Measurements from ENCODE around the gene OR2V2. TPM values are rescaled to one million over a fixed set of nuclear protein-coding genes. Genes with fewer than 3 reads are reported as not detected.

Gene OR2V2
- total and polyA plus RNA-seq, 2 donors (not counting 3 experiments of a cell fraction or from before 2014, with no cell fraction given), result not detected

DNA sequence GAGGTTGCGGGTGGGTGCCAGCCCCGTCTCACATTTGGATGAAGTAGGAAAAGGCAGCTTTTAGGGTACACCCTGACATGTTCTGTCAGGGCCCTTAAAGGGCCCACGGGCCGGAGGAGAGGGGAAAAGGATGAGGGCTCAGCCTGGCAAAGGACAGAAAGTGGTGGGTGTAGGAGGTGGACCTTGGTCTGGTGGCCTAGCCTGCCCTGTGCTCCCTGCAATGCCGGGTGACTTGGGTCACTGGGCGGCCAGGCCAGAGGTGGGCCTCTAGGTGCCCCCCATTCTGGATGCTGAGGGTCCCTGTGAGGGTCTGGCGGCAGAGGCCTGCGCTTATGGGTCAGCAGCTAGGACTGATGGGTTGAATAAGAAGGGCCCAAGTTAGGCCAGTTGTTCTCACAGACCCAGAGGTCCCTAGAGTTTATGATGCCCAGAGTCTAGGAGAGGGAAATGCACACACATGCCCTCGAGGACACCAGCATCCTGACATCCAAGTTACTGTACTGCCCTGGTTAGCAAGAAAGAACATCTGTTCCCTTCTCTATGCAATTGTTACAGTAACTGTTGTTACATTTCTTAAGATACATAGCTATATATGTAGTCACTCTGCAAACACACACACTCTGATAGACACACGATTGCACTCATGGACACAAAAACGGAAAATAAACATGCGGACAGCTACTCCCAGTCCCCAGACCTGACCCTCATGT is 45.1 kb downstream of the OR2V2 start:
- H3K9ac ChIP-seq (replicated peaks; ENCODE audit: extremely low read depth, insufficient read depth, low read length), result peak overlapping the region; percentile 71
- H3K4me1 ChIP-seq (ENCODE audit: control insufficient read depth, extremely low read depth, insufficient read depth, low read length), result peaks cover 18% of the 10 kb centered on the region
- CTCF ChIA-PET, result interaction anchor here (1.0 to 10.2 kb wide), 4 partner anchors 12 to 69 kb away, joined by 3 to 95 read pairs (median 4); partner anchors contain the start of genes TRIM52 and TRIM7
- no peak for FAIRE-seq
- POLR2A ChIA-PET, result interaction anchor here (1.0 to 1.8 kb wide), 2 partner anchors 12 to 15 kb away, joined by 5 to 11 read pairs; no protein-coding TSS in a partner anchor
- no peaks in the 10 kb centered on the region for H3K9me3 ChIP-seq (replicated peaks; ENCODE audit: control insufficient read depth, insufficient read depth, low read length)
- H2AFZ ChIP-seq (ENCODE audit: low read depth, low read length), result peak overlapping the region; percentile 90
- no peaks in the 10 kb centered on the region for H3K79me2 ChIP-seq (ENCODE audit: control insufficient read depth, insufficient read depth, low read length)
- intact Hi-C loops (cut with micrococcal nuclease) (no loop called here), dilution Hi-C loops (cut with MboI; ENCODE audit: extremely low pct_ligation_motif_present, low sequenced_read_pairs) (no loop called here)
- no peaks in the 10 kb centered on the region for H4K20me1 ChIP-seq (replicated peaks; ENCODE audit: control insufficient read depth, extremely low read depth, insufficient read depth, low read length)
- H3K27ac ChIP-seq (ENCODE audit: insufficient read depth, low read depth, low read length), result no peak overlapping the region
- BruUV-seq (replicated peaks), result no TSS peak
- no peaks in the 10 kb centered on the region for H3K36me3 ChIP-seq (ENCODE audit: control insufficient read depth in 2 of 2, extremely low read depth in 1 of 2, insufficient read depth in 2 of 2, low read length in 2 of 2)
- peak overlapping the region; percentile 71 to 91 (median 73) for H3K4me3 ChIP-seq (replicated peaks in 1 of 3; ENCODE audit: insufficient read depth in 1 of 3, low read depth in 1 of 3, low read length in 3 of 3)
- DNase-seq (ENCODE audit: low read depth, low spot score), result no peak
- no peaks in the 10 kb centered on the region for H3K9me1 ChIP-seq (replicated peaks; ENCODE audit: control insufficient read depth, extremely low read depth, insufficient read depth, low read length)
- no peak for TF ChIP-seq CTCF (IDR thresholded peaks at IDR 0.05; ENCODE audit: extremely low read depth in 1 of 2, insufficient read depth in 1 of 2, low read depth in 1 of 2, low read length in 2 of 2)
- no peak for TF ChIP-seq MYC (IDR thresholded peaks at IDR 0.05; ENCODE audit: low read depth, low read length)
- no peak for TF ChIP-seq JUN (IDR thresholded peaks at IDR 0.05; ENCODE audit: borderline replicate concordance, insufficient read depth, insufficient read length, low read depth)
- no peak for TF ChIP-seq POLR2A (IDR thresholded peaks at IDR 0.05; ENCODE audit: low read depth, low read length)
- no peak for TF ChIP-seq GATA2 (IDR thresholded peaks at IDR 0.05; ENCODE audit: insufficient read depth, insufficient read length, low read depth, low read length)
- no peak for TF ChIP-seq EZH2 (IDR thresholded peaks at IDR 0.05; ENCODE audit: borderline replicate concordance, low read depth, low read length, severe bottlenecking)
- TF ChIP-seq MAX (IDR thresholded peaks at IDR 0.05; ENCODE audit: insufficient read depth, insufficient read length), result no peak
- TF ChIP-seq POLR2AphosphoS5 (IDR thresholded peaks at IDR 0.05; ENCODE audit: insufficient read depth, low read depth, low read length), result no peak
- no peak for TF ChIP-seq FOS (IDR thresholded peaks at IDR 0.05; ENCODE audit: borderline replicate concordance, insufficient read depth, low read length)
- no peaks in the 10 kb centered on the region for H3K27me3 ChIP-seq (ENCODE audit: control insufficient read depth in 2 of 2, insufficient read depth in 2 of 2, low read length in 2 of 2)
- H3K4me2 ChIP-seq (ENCODE audit: insufficient read depth, low read length), result peak overlapping the region; percentile 37

Measured in endothelial cell of umbilical vein (primary cell).